ENCODE results near the gene GOLGA3. TPM values are rescaled to one million over a fixed set of nuclear protein-coding genes. Genes with fewer than 3 reads are reported as not detected.
"Not testable (repeated sequence)": the region's sequence is repeated elsewhere in the genome, so short reads cannot be mapped to it uniquely, and the experiment has no call there.

The GOLGA3 gene
- total RNA-seq, 2 donors from 2014 or later: 32.2 to 49.8 TPM

GRCh38 chr12:132761032-132761920, 67.4 kb downstream of the GOLGA3 start, which contains the start of gene ANKLE2:
Gene ANKLE2, minus strand, starts transcription at chr12:132761832. Its CDS starts 34 bp downstream, at chr12:132761798.
- no peak for TF ChIP-seq CTCF (IDR thresholded peaks at IDR 0.05)
- peaks cover 0 to 31% of the 10 kb centered on the region in 2 donors for H3K4me1 ChIP-seq

GRCh38 chr12:132759359-132759758, 69.3 kb downstream of the GOLGA3 start:
- no peak for DNase-seq (ENCODE audit: low spot score)
- Histone ChIP-seq H3K36me3 (peaks cover 5% of the 10 kb centered on the region), H3K4me3 (no peak overlapping the region), H3K27me3 (no peaks in the 10 kb centered on the region), H3K9me3 (no peaks in the 10 kb centered on the region), H3K4me1 (peaks cover 0 to 29% of the 10 kb centered on the region in 2 donors), H3K27ac (no peak overlapping the region)
- TF ChIP-seq CTCF (IDR thresholded peaks at IDR 0.05): no peak

More at GRCh38 chr12:132761032-132761920, 67.4 kb downstream of the GOLGA3 start, which contains the start of gene ANKLE2:
- peak within 1 kb of the TSS; percentile 86 to 99 for H3K4me3 ChIP-seq
- no peaks in the 10 kb centered on the region for H3K27me3 ChIP-seq
- H3K9me3 ChIP-seq: no peaks in the 10 kb centered on the region
- H3K36me3 ChIP-seq: no peaks in the 10 kb centered on the region
- DNase-seq (ENCODE audit: low spot score): no peak
- peak within 1 kb of the TSS; percentile 93 to 94 for H3K27ac ChIP-seq

GRCh38 chr12:132758825-132759224, 69.8 kb downstream of the GOLGA3 start:
- H3K9me3 ChIP-seq; H3K4me3 ChIP-seq; DNase-seq (ENCODE audit: low spot score); H3K27me3 ChIP-seq; H3K27ac ChIP-seq: not testable (repeated sequence)
- peaks cover 0 to 29% of the 10 kb centered on the region in 2 donors for H3K4me1 ChIP-seq
- peaks cover 11% of the 10 kb centered on the region for H3K36me3 ChIP-seq

- Histone ChIP-seq H3K27ac (no peak overlapping the region), H3K4me3 (no peak overlapping the region), H3K36me3 (peaks cover 51% of the 10 kb centered on the region), H3K27me3 (no peaks in the 10 kb centered on the region), H3K4me1 (no peaks in the 10 kb centered on the region), H3K9me3 (no peaks in the 10 kb centered on the region)
- no peak for DNase-seq (ENCODE audit: low spot score)
- no peak for TF ChIP-seq CTCF (IDR thresholded peaks at IDR 0.05)
Observed at GRCh38 chr12:132754160-132754932, 74.3 kb downstream of the GOLGA3 start.

GRCh38 chr12:132753670-132754069, 75.0 kb downstream of the GOLGA3 start:
- H3K27me3 ChIP-seq; DNase-seq (ENCODE audit: low spot score); H3K9me3 ChIP-seq; H3K27ac ChIP-seq; H3K4me3 ChIP-seq; H3K4me1 ChIP-seq: not testable (repeated sequence)
- H3K36me3 ChIP-seq: peaks cover 58% of the 10 kb centered on the region

- no peak overlapping the region for H3K27ac ChIP-seq
- no peak overlapping the region for H3K4me3 ChIP-seq
- H3K36me3 ChIP-seq: peaks cover 94% of the 10 kb centered on the region
- no peaks in the 10 kb centered on the region for H3K4me1 ChIP-seq
- H3K27me3 ChIP-seq: no peaks in the 10 kb centered on the region
- no peak for DNase-seq (ENCODE audit: low spot score)
- H3K9me3 ChIP-seq: no peaks in the 10 kb centered on the region
- TF ChIP-seq CTCF (IDR thresholded peaks at IDR 0.05): no peak
Observed at GRCh38 chr12:132748319-132748718, 80.3 kb downstream of the GOLGA3 start.
